ENCODE measurements around the gene SCYGR2. TPM values are rescaled to one million over a fixed set of nuclear protein-coding genes. Genes with fewer than 3 reads are reported as not detected.

SCYGR2 gene
- total RNA-seq, 1 experiment from 2014 or later: not detected

- DNase-seq (ENCODE audit: low spot score): no peak
Measured at GRCh38 chr2:227612546-227613271, 14.0 kb downstream of the SCYGR2 start.

- no peak for DNase-seq (ENCODE audit: low spot score)
Measured at GRCh38 chr2:227613272-227613660, 14.6 kb downstream of the SCYGR2 start.

- no peak for DNase-seq (ENCODE audit: low spot score)
Measured at GRCh38 chr2:227614246-227614645, 15.6 kb downstream of the SCYGR2 start.

- DNase-seq (ENCODE audit: low spot score): no peak
Measured at GRCh38 chr2:227614740-227615139, 16.0 kb downstream of the SCYGR2 start, which contains the start of gene SCYGR3. Gene SCYGR3, minus strand, starts transcription at chr2:227614840. Its CDS starts 0 bp downstream, at chr2:227614840.

GRCh38 chr2:227615181-227615580 is 16.5 kb downstream of the SCYGR2 start:
- DNase-seq (ENCODE audit: low spot score): no peak

GRCh38 chr2:227615906-227616305 is 17.2 kb downstream of the SCYGR2 start:
- no peak for DNase-seq (ENCODE audit: low spot score)

GRCh38 chr2:227616631-227617030 is 17.9 kb downstream of the SCYGR2 start:
- DNase-seq (ENCODE audit: low spot score): no peak

GRCh38 chr2:227617316-227618230 is 18.9 kb downstream of the SCYGR2 start, which contains the start of gene SCYGR4:
Gene SCYGR4, plus strand, starts transcription at chr2:227617498. Its CDS starts 0 bp downstream, at chr2:227617498.
- DNase-seq (ENCODE audit: low spot score): no peak

- peak; percentile 22 for DNase-seq (ENCODE audit: low spot score)
Measured at GRCh38 chr2:227623226-227623625, 24.5 kb downstream of the SCYGR2 start.

GRCh38 chr2:227625420-227625819 is 26.7 kb downstream of the SCYGR2 start:
- DNase-seq (ENCODE audit: low spot score): no peak

GRCh38 chr2:227626580-227627151 is 28.0 kb downstream of the SCYGR2 start:
- DNase-seq (ENCODE audit: low spot score): no peak

- DNase-seq (ENCODE audit: low spot score): no peak
Measured at GRCh38 chr2:227627769-227628168, 29.1 kb downstream of the SCYGR2 start.

GRCh38 chr2:227629435-227629834 is 30.7 kb downstream of the SCYGR2 start:
- DNase-seq (ENCODE audit: low spot score): no peak

- DNase-seq (ENCODE audit: low spot score): no peak
Measured at GRCh38 chr2:227630322-227630721, 31.6 kb downstream of the SCYGR2 start.

- no peak for DNase-seq (ENCODE audit: low spot score)
Measured at GRCh38 chr2:227632827-227633226, 34.1 kb downstream of the SCYGR2 start.

GRCh38 chr2:227634201-227634600 is 35.5 kb downstream of the SCYGR2 start:
- DNase-seq (ENCODE audit: low spot score): no peak

GRCh38 chr2:227642656-227643055 is 44.0 kb downstream of the SCYGR2 start:
- no peak for DNase-seq (ENCODE audit: low spot score)

GRCh38 chr2:227643990-227644551 is 45.4 kb downstream of the SCYGR2 start:
- no peak for DNase-seq (ENCODE audit: low spot score)

Data from HT-29 (cell line).